Midbrain (tissue), 1 donor: ENCODE results near the gene KCND2.

Experiments used
- DNase-seq: peaks from one replicate; lab custom pipeline; 2025; lab: John Stamatoyannopoulos, UW

KCND2 gene

DNA sequence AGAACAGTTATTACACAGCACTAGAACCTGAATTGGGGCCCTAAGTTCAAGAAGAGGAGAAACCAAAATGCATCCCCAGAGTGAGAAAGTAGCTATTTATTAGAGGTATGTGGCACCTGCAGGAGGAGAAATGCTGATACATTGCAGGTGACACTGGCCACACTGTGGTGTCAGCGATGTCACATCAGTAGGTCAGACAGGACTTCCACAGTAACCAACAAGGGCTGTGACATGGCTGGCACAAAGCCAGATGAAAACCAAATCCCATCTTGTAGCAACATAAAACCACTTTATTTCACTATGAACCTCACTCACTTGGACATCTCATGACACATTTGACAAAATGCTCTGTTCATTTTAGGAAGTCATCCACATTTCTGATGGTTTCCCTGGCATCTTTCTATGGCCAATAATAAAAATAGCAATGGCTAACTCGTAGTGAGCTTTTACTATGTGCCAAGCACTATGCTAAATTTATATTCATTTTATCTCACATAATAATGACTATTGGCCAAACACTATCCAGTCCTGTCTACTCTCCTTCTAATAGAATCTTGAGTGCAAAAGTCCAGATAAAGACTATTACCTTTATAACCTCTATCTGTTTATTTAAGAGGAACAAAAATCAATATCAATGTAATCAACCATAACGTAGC is 430.7 kb downstream of the KCND2 start:
- DNase-seq = no peak

DNA sequence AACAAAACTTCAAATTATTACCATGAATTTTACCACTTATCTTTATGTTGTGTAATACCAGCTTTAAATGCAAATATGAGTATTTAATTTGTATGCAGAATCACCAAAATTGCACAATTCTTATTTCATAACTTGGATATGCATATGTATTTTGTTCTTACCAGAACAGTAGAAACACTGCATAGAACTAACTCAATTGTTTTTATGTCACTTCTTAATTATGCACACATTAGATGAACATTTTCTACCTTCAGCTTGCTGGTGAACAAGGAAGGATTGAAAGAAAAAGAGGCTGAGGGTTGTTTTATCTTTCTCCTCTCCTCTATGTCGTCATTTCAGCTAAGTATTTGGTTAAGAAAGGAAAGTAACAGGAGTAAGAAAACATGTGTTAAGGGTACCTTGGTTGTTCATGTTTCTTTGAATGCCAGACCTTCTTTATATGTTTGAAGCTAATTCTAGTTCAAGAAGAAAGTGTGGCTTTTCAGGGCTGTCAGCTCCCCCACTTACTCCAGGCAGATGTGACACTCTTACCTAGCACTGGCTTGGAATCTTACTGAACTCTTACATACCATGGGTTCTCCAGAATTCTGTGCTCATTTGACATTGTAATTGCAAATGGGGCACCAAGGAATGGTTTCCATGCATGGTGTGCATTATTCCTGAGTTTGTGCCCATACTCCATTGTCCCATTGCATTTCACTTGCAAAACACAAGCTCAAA is 436.4 kb downstream of the KCND2 start:
- no peak for DNase-seq

DNA sequence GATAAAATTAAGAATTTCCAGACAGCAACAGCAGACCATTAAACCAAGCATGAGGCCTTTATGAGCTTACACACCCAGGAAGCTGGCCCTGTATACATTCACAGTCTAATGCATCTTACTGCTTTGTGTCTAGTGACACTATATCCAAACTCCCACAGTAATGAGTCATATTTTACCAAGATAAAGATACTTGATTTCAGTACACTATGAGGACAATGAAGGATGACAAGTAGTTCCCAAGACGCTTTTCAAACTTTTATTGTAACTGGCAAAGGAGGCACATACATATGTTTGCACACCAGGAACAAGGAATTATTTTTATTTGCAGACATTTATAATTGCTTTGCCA is 437.0 kb downstream of the KCND2 start:
- DNase-seq = no peak

DNA sequence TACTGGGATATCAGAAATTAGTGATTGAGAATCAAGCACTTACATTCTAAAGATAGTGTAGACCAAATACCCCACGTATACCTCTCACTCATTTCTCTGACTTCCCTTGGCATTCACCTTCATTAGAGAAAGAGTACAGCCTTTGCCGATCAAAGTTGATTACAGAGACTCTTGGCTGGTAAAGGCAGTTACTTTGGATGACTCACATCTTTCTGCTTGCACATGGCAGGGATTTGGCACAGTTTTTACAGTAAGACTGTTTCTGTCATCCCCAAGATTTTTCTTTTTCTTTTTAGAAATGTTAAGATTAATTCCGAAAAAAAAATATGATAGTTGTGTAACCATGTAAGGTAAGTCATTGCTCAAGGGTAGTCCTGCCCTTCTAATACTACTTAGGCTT is 442.0 kb downstream of the KCND2 start:
- DNase-seq = no peak

DNA sequence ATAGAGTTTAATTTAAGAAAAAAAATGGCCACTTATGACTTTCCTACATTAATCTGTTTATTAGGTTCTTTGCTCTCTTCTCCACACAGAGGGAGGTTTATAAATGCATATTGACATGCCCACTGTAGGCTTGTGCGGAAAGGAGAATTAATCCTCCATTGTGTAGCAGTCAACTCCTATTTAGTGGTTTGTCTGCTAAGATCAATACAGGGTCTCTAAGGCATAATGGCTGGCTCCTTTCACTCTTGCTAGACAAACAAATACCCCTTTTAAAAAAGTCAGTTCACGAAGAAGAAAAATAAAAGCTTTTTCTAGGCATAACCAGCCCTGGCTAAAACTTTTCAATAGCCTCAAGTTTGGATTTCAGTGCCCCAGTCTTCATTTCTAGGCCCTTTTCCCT is 443.3 kb downstream of the KCND2 start:
- DNase-seq = peak; percentile 30

DNA sequence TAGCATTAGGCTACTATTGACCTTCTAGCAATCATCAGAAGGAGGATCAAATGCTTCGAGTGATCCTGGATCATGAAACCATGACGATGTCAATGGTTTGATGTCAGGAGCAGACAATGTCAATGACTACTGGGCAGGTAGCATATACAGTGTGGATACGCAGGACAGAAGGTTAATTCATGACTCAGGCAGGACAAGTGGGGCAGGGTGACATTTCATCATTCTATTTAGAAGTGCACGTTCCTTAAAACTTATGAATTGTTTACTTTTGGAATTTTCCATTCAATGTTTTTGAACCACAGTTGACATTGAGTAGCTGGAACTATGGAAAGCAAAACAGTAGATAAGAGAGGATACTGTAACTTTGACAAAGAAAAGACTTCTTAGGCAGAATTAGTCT is 444.2 kb downstream of the KCND2 start:
- no peak for DNase-seq

DNA sequence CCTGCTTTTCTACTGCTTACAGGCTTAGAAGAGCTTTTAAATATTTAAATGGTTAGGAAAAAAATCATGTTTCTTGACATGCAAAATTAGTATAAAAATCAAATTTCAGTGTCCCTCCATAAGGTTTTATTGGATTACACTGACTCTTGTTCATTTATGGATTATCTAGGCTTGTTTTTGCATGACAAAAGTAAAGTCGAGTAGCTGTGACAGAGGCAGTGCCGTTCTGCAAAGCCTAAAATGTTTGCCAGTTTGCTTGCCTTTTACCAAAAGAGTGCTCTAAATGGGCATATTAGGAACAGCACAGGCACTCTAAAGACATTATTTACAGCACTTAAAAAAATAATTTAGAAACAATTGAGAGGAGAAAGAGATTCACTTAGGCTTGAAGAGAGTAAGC is 445.4 kb downstream of the KCND2 start:
- DNase-seq = no peak

DNA sequence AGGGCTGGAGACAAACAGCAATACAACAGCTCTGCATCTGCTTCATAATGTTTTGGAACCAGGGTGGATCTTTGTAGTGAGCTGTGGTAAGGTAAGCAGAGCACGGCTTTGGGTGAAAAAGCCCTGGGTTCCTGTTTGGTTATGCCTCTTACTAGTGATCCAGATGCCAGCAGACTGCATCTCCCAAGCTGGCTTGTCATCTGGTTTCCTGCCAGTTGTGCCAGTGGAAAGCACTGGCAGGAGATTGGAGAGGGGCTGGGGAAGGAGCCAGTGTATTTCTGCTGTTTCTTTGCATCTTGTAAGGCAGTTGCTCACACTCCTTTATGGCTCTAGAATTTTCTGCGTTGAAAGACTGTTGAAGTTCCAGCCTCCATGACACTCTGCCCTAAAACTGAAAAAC is 447.3 kb downstream of the KCND2 start:
- DNase-seq = peak; percentile 21

DNA sequence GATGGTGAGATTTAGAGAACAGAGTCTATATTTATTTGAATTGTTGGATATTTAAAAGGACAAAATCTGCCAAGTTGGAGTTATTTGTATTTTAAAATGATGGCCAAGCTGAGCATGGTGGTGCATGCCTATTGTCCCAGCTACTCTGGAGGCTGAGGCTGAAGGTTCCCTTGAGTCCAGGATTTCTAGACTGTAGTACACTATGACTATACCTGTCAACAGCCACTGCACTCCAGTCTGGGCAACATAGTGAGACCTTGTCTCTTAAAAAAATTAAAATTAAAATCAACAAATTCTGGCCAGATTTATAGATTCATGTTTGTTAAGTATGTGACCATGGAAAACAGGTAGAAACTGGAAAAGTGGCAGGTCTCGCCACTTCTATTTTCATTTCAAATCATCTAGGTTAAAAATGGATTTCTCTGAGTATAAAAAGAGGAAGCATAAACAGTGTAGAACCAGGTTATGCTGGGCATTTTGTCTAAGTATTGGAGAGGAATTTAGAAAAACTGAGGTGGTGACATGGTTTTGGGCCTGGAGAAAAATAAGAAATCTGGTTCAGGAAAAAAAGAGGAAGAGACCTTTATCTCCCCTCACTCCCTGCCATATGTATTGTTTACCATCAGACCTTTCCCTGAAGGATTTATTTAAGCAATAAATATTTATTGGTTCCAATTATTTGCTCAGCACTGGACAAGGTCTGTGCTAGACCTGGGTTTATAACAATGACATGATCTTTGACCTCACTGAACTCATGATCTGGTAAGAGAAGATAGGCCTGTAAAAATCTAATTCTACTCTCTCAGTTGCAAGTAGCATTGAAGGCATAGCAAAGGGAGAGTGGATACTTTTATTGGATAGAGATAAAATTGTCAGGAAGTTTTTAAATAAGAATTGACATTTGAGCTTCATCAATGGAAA is 450.8 kb downstream of the KCND2 start:
- no peak for DNase-seq

DNA sequence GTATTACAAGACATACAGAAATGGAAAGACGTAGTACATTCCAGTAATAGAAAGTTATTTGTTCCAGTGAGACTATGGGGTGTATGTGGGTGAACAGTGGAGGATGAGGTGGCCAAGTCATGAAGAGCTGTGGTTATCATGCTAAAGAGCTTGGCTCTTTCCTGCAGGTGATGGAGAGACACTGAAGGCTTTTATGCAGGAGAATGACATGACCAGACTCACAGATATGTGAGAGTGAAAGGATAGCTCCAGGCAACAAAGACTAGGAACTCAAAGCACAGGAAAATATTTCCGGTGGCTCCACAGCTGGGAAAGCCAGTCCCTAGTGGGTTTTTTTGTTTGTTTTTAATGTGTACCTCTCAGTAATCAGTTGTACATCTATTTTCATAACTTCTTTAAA is 451.5 kb downstream of the KCND2 start:
- DNase-seq = no peak

DNA sequence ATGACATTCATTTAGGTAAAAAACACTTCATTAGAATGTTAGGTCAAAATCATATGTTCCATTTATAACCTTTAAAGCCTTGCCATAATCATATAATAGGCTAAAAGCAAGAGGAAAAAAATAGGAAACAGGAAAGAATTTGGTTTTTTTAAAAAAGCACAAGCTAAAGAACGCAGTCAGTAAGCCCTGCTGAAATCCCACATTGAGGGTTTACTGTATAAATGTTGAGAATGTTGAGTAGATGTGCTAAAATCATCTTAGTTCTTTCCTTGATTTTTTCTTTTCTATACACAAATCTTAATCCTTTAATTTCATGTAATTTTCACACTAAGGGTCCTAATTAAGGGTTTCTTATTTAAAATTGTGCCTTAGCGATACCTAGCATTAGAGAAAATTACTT is 452.0 kb downstream of the KCND2 start:
- DNase-seq = no peak

DNA sequence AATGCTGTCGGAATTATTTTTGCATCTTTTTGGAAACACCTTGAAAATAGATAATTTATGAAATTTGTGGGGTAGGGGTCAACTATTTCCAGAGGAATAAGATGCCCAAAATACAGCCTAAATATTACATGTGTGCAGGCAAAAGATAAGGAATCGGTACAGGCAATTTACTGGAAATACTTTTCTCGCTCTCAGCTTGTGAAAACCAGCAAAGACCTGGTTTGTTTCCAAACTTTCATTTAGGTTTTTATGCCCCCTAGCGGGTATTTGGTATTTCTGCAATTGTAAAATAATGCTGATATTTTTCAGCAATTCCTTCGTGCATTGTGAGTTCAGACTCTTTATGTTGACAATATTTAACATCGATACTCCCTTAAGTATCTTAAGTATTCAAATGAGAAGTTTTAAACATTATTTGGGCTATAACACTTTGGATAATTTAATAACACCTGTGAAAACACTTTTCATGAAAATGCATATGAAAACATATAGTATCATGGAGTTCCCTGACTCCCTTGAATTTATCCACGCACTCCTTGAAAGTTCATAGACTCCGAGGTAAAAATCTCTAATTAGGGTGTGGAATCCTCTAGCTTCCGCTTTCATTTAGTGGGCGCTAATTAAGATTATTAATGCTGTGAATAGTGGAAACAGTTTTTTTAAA is 452.5 kb downstream of the KCND2 start:
- peak; percentile 75 for DNase-seq

DNA sequence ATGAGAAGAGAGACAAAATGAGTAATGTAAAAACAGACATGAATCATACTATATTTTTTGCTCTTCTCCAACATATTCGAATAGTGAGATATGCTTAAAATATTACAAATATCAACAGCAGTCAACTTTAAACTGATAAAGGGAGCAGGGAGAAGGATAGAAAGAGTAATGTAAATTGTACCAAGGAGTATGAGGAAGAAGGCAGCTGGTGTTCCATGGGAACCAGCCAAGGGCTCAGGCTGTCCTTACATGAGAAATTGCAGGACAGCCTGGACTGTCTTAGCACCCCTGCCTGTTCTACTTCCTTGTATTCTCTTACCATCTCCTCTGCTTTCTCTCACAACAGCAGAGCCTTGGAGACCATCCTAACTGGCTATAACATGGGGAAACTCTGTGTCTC is 456.3 kb downstream of the KCND2 start:
- no peak for DNase-seq

DNA sequence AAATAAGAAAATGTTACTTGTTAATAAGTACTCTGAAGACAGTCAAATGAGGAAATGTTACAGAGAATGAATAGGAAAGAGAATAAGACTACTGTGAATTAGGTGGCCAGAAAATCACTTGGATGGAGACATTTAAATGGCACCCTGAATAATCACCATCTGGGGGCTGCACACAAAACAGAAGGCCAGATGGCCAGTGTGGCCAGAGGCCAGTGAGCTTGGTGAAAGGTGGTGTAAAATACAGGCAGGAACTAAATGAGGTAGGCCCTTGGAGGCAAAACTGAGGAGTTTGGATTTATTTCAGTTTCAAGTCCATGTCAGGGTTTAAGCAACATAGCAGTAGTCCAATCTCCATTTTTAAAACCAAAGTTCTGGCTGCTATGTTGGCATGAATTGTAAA is 458.3 kb downstream of the KCND2 start:
- DNase-seq = no peak

DNA sequence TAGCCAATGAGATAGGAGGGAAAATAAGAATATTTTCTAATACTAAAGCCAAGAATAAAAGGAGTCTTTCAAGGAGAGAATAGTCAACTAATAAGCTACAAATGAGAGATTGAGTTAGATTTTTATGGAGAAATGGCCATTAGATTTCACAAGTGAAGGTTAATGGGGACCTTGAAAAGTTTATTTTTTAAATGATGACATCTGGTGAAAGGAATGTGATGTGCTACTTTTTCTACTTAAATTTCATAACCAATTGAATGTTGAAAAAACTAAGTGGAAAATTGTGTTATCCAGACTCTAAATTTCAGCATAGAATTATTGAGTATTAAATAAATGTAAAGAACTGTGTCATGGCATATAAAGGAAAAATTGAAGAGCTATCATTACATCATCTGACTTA is 459.3 kb downstream of the KCND2 start:
- DNase-seq = no peak

DNA sequence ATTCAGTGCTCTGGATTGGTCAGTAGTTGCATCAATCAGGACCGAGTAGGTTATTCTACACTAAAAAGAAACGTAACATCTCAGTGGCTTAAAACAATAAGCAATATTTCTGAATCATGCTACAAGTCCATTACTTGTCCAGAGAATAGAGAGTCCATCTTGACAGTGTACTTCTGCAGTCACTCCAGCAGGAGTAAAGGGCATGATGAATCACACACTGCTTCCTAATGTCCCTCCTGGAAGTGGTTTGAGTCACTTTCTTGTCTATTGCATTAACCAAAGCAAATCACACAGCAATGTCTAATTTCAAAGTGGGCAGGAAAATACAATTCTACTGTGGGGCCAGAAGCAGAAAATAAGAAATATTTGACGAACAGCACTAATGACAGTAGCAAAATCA is 460.2 kb downstream of the KCND2 start:
- no peak for DNase-seq

DNA sequence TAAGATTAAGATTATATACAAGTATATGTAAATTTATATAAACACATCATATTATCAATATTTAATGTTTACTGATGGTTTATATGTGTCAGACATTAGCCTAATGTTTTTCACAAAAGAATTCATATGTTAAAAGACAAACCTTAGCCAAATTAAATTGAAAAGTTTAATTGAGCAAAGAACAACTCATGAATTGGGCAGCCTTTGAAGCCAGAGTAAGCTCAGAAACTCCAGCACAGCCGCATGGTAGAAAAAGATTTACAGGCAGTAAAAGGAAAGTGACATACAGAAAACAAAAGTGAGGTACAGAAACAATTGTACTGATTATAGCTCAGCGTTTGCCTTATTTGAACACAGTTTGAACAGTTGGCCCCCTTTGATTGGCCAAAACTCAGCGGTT is 460.9 kb downstream of the KCND2 start:
- DNase-seq = no peak

DNA sequence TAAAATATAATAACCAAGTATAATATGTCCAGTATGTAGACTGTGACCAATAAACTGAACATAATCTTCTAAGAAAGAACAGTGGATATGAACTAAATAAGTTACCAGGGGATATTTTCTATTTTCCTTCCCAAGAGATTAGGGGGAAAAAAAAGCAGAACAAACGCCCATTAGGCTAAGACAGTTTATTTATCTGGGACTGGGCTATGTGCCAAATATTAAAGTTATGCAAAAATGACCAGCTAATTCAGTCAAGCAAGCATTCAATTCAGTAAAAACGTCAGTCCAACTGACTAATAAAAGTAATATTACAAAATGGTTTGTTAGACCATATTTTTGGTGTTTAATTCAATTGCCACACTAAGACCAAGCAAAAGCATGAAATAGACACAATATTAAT is 462.8 kb downstream of the KCND2 start:
- DNase-seq = no peak

DNA sequence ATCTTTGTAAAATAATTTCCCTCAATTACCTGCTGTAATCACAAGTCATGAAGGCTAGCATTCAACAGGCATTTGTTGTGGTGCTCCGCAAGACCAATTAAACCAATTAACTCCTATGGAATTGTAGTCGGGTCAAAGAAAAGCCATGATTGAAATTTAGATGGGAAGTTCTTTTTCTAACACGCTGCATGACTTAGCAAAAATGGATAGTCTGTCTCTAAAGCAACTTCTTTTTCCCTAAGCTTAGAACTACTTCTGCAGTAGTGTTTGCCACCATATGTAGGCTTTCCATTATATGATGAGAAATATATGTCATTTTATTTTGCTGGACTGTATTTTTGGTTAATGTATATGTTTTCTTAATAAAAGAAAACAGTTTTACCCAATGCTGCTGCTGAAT is 465.8 kb downstream of the KCND2 start:
- DNase-seq = no peak

DNA sequence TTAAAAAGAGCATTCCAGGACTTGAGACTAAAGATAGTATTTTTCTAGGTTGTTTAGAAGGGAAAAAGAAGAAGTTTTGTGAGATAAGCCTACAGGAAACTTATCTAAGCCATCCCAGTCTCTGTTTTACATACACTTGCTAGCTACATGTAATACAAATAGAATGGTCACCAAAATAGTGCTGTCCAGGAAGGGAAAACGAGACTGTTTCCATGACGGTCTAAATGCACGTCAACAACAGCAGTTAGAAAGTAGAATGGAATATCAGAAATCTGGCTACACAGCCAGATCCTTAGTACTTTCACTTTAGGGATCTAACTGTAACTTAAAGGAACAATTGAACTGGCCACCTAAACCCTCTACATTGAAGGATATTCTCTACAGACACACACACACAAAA is 467.4 kb downstream of the KCND2 start:
- DNase-seq = no peak

DNA sequence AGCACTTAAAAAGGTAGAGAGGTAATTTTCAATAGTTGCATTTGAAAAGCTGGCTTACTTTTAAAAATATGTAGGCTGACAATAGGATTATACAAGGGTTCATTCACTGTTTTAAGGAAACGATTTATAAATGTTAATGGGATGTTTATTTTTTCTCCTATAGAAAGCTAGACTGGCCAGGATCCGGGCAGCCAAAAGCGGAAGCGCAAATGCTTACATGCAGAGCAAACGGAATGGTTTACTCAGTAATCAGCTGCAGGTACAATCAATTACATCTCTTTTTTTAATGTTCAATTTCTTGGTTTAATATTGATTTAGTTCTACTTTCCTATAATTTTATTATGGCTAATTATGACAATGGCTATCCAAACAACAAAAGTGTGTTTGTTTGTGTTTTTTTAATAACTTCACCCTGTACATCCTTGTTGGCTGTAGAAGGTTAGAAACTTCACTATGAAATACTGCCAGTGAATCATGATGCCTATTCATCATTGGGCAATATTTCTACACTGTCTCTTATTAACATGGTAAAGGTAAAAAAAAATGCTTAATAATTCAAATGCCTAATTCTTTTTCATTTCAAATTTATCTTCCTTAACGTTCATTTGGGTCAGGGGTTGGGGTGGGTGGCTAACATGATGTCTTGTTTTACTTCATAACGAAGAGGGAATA is 468.5 kb downstream of the KCND2 start:
- no peak for DNase-seq

DNA sequence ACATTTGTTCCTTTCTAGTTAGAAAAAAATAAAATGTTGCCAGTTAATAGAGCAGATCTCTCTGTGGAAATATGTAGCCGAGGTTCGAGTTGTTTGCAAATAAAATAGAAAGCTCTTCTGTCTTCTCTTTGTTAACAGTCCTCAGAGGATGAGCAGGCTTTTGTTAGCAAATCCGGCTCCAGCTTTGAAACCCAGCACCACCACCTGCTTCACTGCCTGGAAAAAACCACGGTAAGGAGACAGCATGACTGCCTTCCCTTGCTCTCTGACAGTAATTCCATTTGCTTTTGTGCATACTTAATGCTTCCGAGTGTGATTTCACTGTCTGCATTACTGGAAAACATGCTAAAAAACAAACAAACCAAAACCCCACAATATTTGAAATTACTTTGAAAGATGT is 469.4 kb downstream of the KCND2 start:
- DNase-seq = peak; percentile 42
